CD4-positive, alpha-beta T cell (primary cell): ENCODE data around the gene PROSER3. TPM values are rescaled to one million over a fixed set of nuclear protein-coding genes. Genes with fewer than 3 reads are reported as not detected.

Experiments
- ATAC-seq: fragments of 200-7000 bp; cut with Tn5 transposase; one replicate; pipeline ENCODE4 v1.10.0; 2022; ENCODE audit warnings: mild to moderate bottlenecking; ENCODE audit not compliant: poor library complexity
- CTCF ChIA-PET: fragments of 350-600 bp; sonication (Branson Sonifier 250); formaldehyde crosslinking; loops from one replicate; lab custom pipeline; 2021; ENCODE audit warnings: antibody characterized with exemption, inconsistent platforms; lab: Charles Lee
- POLR2A ChIA-PET: fragments of 350-600 bp; sonication (Branson Sonifier 250); formaldehyde crosslinking; loops from one replicate; lab custom pipeline; 2021; ENCODE audit warnings: antibody characterized with exemption, inconsistent platforms; lab: Charles Lee
- DNase-seq, 14 experiments: peaks; one replicate each; pipeline ENCODE4 v3.0.0-alpha.2; 2013 to 2020; ENCODE audit warnings: mixed read lengths in 2 of 14
- H3K27ac ChIP-seq, 2 donors: one replicate each; pipeline versions ENCODE4 v1.5.1 to v1.7.0; 2013; ENCODE audit warnings: low read length in 2 of 2, low read depth in 1 of 2, mild to moderate bottlenecking in 1 of 2
- H3K27me3 ChIP-seq, 2 experiments: 1 replicate in 1 of 2; 2 replicates in 1 of 2; pipeline versions ENCODE4 v1.6.1 to v1.7.0; 2013; ENCODE audit warnings: low read length in 2 of 2, control low read depth in 1 of 2, mild to moderate bottlenecking in 1 of 2, moderate library complexity in 1 of 2; ENCODE audit not compliant: insufficient read depth in 2 of 2, control insufficient read depth in 1 of 2
- H3K36me3 ChIP-seq: one replicate; pipeline ENCODE4 v1.6.1; 2013; ENCODE audit warnings: low read length, control low read depth; ENCODE audit not compliant: insufficient read depth
- H3K4me1 ChIP-seq: one replicate; pipeline ENCODE4 v1.6.1; 2013; ENCODE audit warnings: low read length, control low read depth; ENCODE audit not compliant: insufficient read depth
- H3K4me3 ChIP-seq: one replicate; pipeline ENCODE4 v1.5.1; 2013; ENCODE audit warnings: mild to moderate bottlenecking, low read length, moderate library complexity
- H3K9me3 ChIP-seq, 2 experiments: 1 replicate in 1 of 2; 2 replicates in 1 of 2; pipeline versions ENCODE4 v1.6.1 to v1.7.0; 2013; ENCODE audit warnings: low read length in 2 of 2, mild to moderate bottlenecking in 2 of 2, control low read depth in 1 of 2, moderate library complexity in 1 of 2; ENCODE audit not compliant: control insufficient read depth in 1 of 2, insufficient read depth in 1 of 2
- H3K27ac Mint-ChIP-seq: one replicate; pipeline ENCODE4 v1.8.0; 2020; ENCODE audit warnings: mixed read lengths
- H3K27me3 Mint-ChIP-seq: one replicate; pipeline ENCODE4 v1.8.0; 2021; ENCODE audit warnings: mixed read lengths
- H3K36me3 Mint-ChIP-seq: one replicate; pipeline ENCODE4 v1.8.0; 2021; ENCODE audit warnings: low read depth, mixed read lengths
- H3K4me1 Mint-ChIP-seq: one replicate; pipeline ENCODE4 v1.8.0; 2021; ENCODE audit warnings: low read depth, mixed read lengths
- H3K4me3 Mint-ChIP-seq: one replicate; pipeline ENCODE4 v1.8.0; 2020; ENCODE audit warnings: mild to moderate bottlenecking, mixed read lengths
- H3K9me3 Mint-ChIP-seq: one replicate; pipeline ENCODE4 v1.8.0; 2020; ENCODE audit warnings: mixed read lengths
- CTCF ChIP-seq: fragments of 200-600 bp; IDR thresholded peaks from one replicate; pipeline ENCODE4 v1.8.0; 2022; ENCODE audit warnings: antibody characterized with exemption, mild to moderate bottlenecking
- intact Hi-C, 2 experiments: fragments of 100-400 bp; cut with DNase I in 1 of 2; cut with micrococcal nuclease in 1 of 2; formaldehyde crosslinking; loops; one replicate each; pipeline versions ENCODE4 v1.15.1 to v1.9.0; 2023 to 2025; cut with DNase I, micrococcal nuclease
- total RNA-seq, 174 experiments: library from RNA in 2 of 174; stranded (reverse) in 2 of 174; gene quantifications; one replicate each; pipeline ENCODE4 v1.2.3 and lab custom pipeline; 2021 to 2026

The PROSER3 gene
- total RNA-seq, 2 experiments from 2014 or later, result 19.4 to 22.6 TPM

DNA sequence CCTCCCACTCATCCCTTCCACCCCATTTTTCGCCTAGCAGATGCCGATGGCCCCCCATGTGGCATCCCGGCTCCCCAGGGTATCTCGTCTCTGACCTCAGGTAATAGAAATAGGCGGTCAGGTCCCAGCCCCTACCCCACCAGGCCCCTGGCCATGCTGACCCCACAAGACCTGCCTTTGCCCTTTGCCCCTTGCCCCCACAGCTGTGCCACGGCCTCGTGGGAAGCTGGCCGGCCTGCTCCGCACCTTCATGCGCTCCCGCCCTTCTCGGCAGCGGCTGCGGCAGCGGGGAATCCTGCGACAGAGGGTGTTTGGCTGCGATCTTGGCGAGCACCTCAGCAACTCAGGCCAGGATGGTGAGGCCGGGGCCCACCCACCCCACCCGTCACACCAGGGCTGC, 22.7 kb downstream of the PROSER3 start:
- H3K9me3 ChIP-seq, result no peaks in the 10 kb centered on the region
- H3K27me3 Mint-ChIP-seq, result no peaks in the 10 kb centered on the region
- H3K4me1 Mint-ChIP-seq, result peaks cover 12% of the 10 kb centered on the region
- no peak overlapping the region for H3K4me3 ChIP-seq
- no peak for ATAC-seq
- CTCF ChIA-PET, result no interaction called here
- no peak for TF ChIP-seq CTCF
- H3K9me3 Mint-ChIP-seq, result no peaks in the 10 kb centered on the region
- no peak overlapping the region for H3K27ac ChIP-seq
- DNase-seq, result peak in 1 of 14 experiments; percentile 11
- H3K36me3 ChIP-seq, result peaks cover 10% of the 10 kb centered on the region
- H3K27me3 ChIP-seq, result no peaks in the 10 kb centered on the region
- peaks cover 13% of the 10 kb centered on the region for H3K4me1 ChIP-seq
- H3K27ac Mint-ChIP-seq, result no peak overlapping the region
- H3K36me3 Mint-ChIP-seq, result peaks cover 17% of the 10 kb centered on the region
- intact Hi-C loops, result no loop called here
- H3K4me3 Mint-ChIP-seq, result no peak overlapping the region
- POLR2A ChIA-PET, result no interaction called here

GRCh38 chr19:35781650-35782049, 23.7 kb downstream of the PROSER3 start:
- CTCF ChIA-PET, result no interaction called here
- Histone ChIP-seq H3K9me3 (no peaks in the 10 kb centered on the region), H3K27ac (no peak overlapping the region), H3K4me1 (peaks cover 3% of the 10 kb centered on the region), H3K36me3 (peaks cover 13% of the 10 kb centered on the region), H3K4me3 (no peak overlapping the region), H3K27me3 (no peaks in the 10 kb centered on the region)
- POLR2A ChIA-PET, result no interaction called here
- TF ChIP-seq CTCF, result no peak
- ATAC-seq (no peak), DNase-seq (no peak)
- peaks cover 17% of the 10 kb centered on the region for H3K36me3 Mint-ChIP-seq
- H3K4me3 Mint-ChIP-seq, result no peak overlapping the region
- H3K27me3 Mint-ChIP-seq, result no peaks in the 10 kb centered on the region
- intact Hi-C loops, result no loop called here
- H3K9me3 Mint-ChIP-seq, result no peaks in the 10 kb centered on the region
- H3K27ac Mint-ChIP-seq, result no peak overlapping the region
- H3K4me1 Mint-ChIP-seq, result peaks cover 5% of the 10 kb centered on the region

DNA sequence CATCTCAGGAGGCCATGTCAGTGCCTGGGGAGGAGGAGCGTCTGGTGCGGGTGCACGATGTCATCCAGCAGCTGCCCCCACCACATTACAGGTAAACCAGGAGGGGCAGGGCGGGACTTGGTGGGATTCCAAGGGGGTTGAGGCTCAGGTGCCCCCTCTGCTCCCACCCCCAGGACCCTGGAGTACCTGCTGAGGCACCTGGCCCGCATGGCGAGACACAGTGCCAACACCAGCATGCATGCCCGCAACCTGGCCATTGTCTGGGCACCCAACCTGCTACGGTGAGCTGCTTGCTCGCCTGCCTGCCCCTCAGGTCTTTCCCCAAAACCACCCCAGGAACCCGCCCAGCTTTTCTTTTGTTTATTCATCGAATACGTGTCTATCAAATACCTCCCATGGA, 24.6 kb downstream of the PROSER3 start:
- no peaks in the 10 kb centered on the region for H3K27me3 Mint-ChIP-seq
- H3K27ac Mint-ChIP-seq, result no peak overlapping the region
- ATAC-seq, result no peak
- DNase-seq, result peak in 1 of 14 experiments; percentile 14
- H3K4me1 ChIP-seq, result no peaks in the 10 kb centered on the region
- H3K4me3 ChIP-seq, result no peak overlapping the region
- ChIA-PET CTCF (no interaction called here), POLR2A (no interaction called here)
- no peaks in the 10 kb centered on the region for H3K9me3 Mint-ChIP-seq
- no peaks in the 10 kb centered on the region for H3K9me3 ChIP-seq
- no peaks in the 10 kb centered on the region for H3K4me1 Mint-ChIP-seq
- intact Hi-C loops, result no loop called here
- no peak overlapping the region for H3K27ac ChIP-seq
- peaks cover 13% of the 10 kb centered on the region for H3K36me3 ChIP-seq
- H3K4me3 Mint-ChIP-seq, result no peak overlapping the region
- no peaks in the 10 kb centered on the region for H3K27me3 ChIP-seq
- no peak for TF ChIP-seq CTCF
- peaks cover 17% of the 10 kb centered on the region for H3K36me3 Mint-ChIP-seq
